Liver (tissue), 3 donors: ENCODE data around the gene TSPEAR.

Experiments
- ATF3 ChIP-seq: IDR thresholded peaks from 2 replicates; pipeline ENCODE4 v1.6.1; 2016; ENCODE audit warnings: antibody characterized with exemption
- CTCF ChIP-seq: fragments of 150-350 bp; IDR thresholded peaks from 2 replicates; pipeline ENCODE4 v1.5.1; 2017; ENCODE audit warnings: improper control_type of control experiment, low read depth, low read length; ENCODE audit not compliant: missing input control
- MAX ChIP-seq: IDR thresholded peaks from 2 replicates; pipeline ENCODE4 v1.6.1; 2016; ENCODE audit warnings: antibody characterized with exemption
- RAD21 ChIP-seq, 2 donors: IDR thresholded peaks; 2 replicates each; pipeline ENCODE4 v1.6.1; 2016; ENCODE audit warnings: antibody characterized with exemption in 2 of 2, mild to moderate bottlenecking in 2 of 2
- REST ChIP-seq: IDR thresholded peaks from 2 replicates; pipeline ENCODE4 v1.6.1; 2016; ENCODE audit warnings: antibody characterized with exemption, mild to moderate bottlenecking
- TAF1 ChIP-seq: conservative IDR thresholded peaks from 2 replicates; pipeline ENCODE4 v1.6.1; 2016; ENCODE audit warnings: antibody characterized with exemption, mild to moderate bottlenecking
- donor health status: healthy.
- donor health status: healthy.

- no peak for TF ChIP-seq CTCF
- TF ChIP-seq RAD21 (IDR thresholded peaks at IDR 0.05), result no peak
- no peak for TF ChIP-seq TAF1
- no peak for TF ChIP-seq ATF3
- no peak for TF ChIP-seq REST
- no peak for TF ChIP-seq MAX
Observed at GRCh38 chr21:44528634-44528995, 182.8 kb downstream of the TSPEAR start.
